Fibroblast of skin of right quadriceps (primary cell): ENCODE results near the gene IL12RB1.
A peak's percentile ranks its signal among the peaks of the same experiment; 100 is the strongest.

Experiments used
- DNase-seq: peaks from one replicate; pipeline ENCODE4 v3.0.0-alpha.2; 2013

The IL12RB1 gene

DNA sequence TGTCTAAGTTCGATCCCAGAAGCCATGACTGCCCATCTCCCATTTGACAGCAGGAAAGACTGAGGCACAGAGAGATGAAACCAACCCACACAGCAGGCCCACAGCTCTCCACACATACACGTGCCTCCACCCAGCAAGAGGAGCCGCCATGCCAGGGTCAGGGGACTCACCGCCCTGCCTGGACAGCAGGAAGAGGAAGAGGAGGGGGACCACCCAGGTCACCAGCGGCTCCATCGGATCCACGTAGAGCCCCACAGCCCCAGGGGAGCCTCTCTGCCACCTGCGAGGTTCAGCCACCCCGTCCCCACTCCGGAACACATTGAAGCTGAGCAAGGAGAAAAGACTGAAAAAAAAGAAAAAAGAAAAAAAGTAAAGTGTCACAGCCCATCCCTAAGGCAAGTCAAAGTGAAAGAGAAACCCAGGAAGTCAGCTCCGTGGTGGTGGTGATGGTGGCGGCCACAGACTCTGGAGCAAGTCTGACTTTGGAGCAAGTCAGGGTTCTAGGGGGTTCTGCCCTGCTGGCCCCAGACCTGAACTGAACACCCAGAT lies at the start of gene IL12RB1:
TSS of gene IL12RB1 (minus strand) at position 345 of the 549 bp plus-strand sequence. CDS start at position 234, 111 bp downstream.
- no peak for DNase-seq

DNA sequence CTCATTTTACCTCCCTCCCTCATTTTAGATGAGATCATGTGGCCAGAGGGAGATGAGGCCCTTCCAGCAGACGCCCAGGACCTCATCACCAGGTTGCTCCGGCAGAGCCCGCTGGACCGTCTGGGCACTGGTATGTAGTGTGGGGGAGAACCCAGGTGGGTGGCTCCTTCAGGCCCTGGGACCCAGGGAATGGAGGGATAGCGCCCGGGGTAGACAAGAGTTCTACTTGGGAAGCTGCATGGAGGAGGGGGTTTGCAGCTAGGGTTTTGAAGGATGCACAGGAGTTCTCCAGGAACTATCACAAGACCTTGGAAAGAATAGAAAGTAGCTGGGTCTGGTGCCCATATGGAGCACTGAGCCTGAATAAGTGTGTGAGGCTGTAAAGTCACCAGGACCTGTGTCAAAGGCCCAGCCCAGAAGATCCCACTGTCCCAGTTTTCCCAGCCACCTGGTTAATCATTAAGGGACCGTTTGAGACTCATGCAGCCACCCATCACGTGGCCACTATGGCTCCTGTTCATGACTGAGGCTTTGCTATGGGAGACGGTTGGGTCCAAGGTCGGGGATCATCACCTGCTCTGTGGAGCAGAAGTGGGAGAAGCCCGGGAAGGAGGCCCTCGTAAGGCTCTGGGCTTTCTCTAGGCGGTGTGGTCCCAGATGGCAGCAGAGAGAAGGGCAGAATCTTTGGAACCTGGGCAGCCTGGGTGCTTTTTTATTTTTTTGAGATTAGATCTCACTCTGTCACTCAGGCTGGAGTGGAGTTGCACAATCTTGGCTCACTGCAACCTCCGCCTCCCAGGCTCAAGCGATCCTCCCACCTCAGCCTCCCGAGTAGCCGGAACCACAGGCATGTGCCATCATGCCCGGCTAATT lies 49.2 kb upstream of the IL12RB1 start:
- DNase-seq, result no peak

DNA sequence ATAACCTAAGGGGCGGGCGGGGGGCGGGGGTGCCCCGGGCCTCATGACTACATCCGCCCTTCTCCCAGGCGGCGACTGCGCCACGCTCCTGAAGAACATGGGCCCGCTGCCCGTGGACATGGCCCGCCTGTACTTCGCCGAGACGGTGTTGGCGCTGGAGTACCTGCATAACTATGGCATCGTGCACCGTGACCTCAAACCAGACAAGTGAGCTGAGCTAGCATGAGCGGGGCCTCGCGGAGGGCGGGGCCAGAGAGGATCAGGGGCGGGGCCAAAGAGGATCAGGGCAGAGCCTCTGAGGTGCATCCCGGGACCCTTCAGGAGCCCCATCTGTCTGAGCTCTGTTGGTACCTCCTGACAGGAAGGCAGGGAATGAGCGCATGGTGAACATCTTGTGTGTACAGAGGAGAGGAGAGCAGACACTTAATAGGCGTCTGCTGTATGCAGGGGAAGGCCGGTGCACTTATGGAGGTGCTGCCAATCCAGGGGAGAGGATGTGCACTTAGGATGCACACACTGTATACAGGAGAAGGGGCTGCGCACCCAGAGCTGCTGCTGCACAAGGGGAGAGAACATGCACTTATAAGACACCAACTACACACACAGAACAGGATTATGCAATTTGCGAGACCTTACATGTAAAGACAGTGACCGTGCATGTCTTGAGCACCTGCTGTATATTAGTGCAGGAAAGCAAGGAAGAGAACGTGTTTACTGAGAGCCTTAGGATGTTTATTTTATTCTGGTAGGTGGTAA lies 45.3 kb upstream of the IL12RB1 start:
- DNase-seq, result no peak

DNA sequence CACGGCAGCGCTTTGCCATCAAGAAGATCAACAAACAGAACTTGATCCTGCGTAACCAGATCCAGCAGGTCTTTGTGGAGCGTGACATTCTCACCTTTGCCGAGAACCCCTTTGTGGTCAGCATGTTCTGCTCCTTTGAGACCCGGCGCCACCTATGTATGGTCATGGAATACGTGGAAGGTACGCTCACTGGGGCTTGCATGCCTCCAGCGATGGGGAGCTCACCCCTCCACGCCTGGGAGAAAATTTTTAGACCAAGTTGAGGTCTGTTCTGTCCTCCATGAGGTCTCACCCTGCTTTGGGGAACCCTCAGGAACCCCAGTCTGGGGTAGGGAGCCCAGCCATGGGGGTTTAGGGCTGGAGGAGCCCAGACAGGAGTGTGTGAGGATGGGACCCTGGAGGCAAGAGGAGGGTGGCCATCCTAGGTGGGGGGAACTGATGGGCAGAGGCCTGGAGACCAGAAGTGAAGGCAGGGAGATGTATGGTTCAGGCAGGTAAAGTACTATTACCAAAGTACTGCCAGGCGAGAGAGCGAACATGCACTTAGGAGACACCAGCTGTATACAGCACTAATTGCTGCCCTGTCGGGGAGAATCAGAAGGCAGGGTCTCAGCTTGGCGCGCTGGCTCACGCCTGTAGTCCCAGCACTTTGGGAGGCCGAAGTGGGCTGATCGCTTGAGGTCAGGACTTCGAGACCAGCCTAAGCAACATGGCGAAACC lies 43.9 kb upstream of the IL12RB1 start:
- no peak for DNase-seq

DNA sequence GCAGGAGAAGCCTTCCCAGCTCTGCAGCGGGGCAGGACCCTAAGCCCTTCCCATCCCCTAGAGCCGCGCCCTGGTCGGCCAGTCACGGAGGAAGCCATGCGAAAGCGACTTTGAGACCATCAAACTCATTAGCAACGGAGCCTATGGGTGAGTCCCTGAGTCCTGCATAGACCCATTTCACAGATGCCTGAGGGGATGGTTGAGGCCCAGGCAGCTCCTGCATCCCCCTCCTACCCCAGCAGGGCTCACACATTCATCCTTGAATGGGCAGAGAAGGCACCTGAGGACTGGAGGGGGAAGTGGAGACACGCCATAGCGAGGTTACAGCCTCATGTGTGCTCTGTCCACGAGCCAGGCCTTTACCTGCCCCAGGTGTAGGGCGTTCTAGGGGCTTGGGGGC lies 42.1 kb upstream of the IL12RB1 start:
- DNase-seq, result no peak

DNA sequence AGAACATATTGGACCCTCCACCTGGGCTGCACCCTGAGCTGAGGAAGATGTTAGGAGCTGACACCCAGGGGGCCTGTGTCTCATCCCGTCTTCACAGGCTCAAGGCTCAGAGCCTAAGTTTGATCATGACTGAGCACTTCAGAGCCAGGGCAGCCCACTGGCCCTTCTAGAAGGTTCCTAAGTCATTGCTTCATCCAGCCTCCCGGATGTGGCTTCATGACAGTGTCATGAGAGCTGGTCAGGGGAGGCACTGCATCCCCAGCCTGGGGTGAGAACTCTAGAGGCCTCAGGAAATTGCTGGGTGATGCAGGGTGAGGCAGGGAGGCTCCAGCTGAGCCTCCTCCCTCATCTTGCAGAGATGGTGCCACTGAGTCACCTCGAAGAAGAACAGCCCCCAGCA lies 41.3 kb upstream of the IL12RB1 start:
- DNase-seq, result no peak

DNA sequence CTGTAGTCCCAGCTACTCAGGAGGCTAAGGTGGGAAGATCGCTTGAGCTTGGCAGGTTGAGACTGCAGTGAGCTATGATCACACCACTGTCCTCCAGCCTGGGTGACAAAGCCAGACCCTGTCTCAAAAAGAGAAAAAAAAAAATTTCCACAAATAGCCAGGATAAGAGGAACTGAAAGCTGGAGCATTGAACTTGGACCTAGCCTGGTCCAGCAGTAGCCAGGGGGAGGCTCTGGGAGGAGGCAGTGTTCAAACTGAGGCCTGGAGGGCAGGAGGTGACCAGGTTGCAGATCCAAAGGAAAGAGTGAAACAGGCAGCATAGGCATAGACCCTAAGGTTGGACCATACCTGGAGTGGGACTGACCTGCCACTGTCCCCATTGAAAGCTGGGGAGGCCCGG lies 39.4 kb upstream of the IL12RB1 start:
- DNase-seq, result no peak

DNA sequence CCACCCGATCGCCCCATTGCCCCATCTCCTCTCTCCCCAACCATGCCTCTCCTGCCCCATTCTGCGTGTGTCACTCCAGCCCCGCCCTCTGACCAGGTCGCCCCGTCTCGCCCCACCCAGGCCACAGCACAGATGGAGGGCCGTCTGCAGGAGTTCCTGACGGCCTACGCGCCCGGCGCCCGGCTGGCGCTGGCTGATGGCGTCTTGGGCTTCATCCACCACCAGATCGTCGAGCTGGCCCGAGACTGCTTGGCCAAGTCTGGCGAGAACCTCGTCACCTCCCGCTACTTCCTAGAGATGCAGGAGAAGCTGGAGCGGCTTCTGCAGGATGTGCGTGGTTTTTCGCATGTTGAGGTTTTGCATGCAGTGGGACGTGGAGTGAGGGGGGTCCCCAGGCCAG lies 37.1 kb upstream of the IL12RB1 start:
- no peak for DNase-seq

DNA sequence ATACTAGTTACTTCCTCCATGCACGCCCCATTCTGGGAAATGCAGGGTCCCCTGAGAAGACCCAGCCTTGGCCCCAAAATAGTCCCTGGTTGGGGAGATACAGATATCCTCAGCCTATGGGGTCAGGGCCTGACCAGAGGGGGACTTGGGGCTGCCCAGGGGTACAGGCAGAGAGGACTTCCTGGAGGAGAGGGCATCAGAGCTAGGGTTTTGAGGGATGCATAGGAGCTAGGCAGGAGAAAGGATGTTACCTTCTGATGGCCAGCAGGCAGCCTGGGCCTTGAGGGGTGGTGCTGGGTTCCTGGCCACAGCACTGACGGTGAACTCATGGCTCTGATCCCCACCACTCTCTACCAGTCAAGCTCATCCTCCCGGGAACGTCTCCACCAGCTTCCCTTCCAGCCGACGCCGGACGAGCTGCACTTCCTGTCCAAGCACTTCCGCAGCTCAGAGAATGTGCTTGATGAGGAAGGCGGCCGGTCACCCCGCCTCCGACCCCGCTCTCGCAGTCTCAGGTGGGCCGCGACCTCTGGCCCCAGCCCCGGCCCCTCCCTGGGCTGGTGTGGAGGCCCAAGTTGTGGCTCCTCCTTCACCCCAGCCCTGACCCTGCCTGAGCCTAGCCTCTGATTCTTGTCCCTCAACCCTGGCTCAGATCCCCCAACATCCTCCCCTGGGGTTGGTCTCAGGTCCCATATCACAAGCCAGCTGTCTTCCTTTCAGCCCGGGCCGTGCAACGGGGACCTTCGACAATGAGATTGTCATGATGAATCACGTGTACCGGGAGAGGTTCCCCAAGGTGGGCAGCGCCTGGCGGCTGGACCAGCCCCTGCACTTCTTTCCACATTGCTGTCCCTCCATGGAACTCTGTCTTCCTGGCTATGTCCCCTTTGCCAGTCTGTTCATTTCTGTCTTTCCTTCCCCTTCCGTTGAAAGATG lies 36.4 kb upstream of the IL12RB1 start:
- no peak for DNase-seq

DNA sequence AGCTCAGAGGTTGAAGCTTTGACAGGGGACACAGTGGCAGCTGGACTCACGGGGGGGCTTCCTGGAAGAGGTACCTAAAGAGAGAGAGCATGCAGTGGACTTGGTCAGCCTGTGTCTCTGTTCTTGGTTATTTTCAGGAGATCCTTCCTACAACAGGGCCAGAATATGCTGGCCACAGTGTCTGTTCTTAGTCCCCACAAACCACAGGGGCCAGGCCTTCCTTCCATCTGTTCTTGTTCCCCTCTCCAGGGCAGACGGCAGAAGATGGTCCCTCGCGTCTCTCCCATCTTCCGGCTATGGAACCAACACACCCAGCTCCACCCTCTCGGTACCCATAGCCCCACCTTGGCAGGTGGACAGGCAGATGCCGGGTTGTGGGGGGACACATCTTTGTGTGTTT lies 35.7 kb upstream of the IL12RB1 start:
- no peak for DNase-seq

DNA sequence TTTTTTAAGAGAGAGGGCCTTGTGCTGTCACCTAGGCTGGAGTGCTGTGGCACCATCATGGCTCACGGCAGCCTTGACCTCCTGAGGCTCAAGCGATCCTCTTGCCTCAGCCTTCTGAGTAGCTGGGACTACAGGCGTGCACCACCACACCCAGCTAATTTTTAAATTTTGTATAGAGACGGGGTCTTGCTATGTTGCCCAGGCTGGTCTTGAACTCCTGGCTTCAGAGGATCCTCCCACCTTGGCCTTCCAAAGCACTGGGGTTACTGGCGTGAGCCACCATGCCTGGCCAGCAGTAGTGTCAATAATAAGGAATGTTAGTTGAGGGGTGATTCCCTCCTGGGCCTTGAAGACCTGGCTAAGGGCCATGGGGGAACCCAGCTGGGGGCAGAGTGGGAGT lies 34.4 kb upstream of the IL12RB1 start:
- no peak for DNase-seq

DNA sequence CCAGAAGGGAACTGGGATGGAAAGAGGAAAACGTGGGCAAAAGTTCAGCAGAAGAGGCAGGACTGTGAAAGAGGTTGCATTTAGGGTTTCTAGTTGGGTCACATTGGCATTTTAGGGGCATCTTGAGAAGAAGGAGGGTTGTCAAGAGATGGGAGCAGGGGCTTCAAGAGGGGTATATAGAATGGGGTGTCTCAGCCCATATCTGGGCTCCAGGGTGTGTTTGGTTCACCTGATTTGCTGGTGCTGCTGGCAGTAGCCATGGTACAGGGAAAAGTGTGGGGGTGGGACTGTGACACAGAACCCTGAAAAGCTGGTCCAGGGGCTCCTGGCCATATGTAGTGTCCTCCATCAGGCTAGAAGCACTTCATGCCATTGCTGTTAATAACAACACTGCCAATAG lies 33.4 kb upstream of the IL12RB1 start:
- no peak for DNase-seq

DNA sequence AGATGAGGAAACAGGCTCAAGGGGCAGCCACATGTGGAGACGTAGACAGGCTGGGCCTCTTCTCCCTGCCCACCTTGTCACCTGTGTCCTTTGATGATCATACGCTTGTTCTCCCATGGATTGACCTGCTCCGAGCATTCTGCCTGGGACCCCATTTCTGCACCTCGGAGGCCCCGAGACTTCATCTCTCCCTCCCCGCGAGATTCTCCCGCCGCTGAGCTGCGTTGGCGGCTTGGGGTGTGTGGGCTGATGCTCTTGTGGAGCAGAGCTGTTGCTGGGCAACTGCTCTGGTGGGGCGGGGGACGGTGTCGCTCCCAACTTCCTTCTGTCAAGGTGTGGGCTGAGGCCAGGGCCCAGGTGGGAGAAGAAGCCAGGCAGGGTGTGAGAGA lies 33.0 kb upstream of the IL12RB1 start:
- DNase-seq, result no peak

DNA sequence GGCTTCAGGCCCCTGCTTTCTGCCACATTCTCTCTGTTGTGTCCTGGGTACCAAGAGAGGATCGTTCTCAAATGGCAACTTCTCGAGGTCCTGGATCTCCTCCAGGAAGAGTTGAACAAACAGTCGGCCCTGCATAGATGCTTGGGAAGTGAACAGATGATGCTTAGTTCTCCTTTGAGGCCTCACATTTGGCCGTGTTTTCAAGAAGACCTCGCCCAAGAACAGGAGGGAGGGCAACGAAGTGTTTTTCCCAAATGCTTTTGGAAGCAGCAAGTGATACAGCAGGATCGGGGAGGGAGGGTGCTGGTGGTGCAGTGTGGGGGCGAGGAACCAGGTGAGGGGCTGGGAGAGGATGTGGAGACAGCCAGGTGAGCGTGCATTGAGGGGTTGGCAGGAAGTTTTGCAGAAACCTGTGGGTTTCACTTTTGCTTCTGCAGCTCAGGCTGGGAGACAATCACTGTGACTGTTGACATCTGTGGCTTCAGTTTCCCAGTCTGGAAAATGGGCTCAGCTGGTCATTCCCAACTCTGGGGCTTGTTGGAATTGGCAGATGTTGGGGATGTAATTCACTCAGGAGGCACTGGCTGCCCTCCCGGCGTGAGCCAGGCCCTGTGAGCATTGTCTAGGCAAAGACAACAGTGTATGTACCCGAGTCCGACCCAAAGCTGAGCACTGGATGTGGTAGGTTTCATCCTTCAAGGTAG lies 32.4 kb upstream of the IL12RB1 start:
- no peak for DNase-seq

DNA sequence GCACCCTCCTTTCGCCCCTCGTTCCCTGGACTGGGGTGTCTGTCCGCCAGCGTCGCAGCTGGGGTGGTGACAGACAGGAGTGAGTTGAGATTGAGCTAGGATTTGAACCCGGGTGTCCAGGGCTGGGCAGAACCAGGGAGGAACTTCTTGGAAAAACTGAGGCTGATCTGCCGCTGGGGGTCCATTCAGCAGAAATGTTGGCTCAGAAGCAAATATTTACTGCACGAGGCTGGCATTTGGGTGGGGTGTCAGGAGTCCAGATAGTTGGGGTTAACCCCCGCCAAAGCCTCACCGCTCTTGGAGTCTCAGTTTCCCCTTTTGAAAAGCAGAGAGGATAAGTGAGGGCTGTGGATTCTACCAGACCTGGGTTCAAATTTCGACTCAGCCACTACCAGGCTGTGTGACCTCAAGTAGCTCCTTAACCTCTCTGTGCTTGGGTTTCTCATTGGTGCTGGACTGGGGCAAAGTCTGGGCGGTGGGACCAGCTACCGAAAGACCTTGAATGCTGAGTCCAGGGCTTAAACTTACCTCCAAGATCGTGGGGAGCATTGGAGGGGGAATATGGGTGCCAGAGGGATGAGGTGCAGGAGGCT lies 31.8 kb upstream of the IL12RB1 start:
- DNase-seq, result no peak

DNA sequence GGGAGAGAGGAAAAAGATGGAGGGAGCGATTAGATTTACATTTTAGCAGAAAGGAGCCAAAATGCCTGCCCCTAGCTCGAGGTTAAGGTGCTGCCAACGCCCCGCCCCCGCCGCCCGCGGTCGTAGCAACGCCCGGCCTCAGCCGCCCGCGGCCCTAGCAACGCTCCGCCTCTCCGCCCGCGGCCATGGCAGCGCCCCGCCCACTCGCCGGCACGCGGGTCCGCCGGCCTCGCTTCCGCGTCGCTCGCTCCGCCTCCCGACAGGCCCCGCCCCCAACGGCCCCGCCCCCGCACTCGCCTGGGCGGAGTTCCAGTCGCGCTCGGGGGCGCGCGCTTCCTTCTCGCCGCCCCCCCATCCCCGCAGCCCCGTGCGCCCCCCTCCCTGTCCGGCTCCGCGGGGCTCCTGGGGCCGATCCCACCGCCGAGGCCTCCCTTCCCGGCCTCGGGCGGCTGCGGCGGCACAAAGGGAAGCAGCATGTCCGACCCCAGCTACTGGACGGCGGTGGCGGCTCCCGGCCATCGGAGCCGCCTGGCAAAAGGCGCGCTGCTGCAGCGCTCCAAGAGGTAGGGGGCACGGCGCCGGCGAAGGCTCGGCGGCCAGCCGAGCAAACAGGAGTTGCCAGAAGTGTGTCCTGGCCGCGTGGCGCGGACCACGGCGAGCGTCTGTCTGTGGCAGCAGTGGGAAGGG lies 31.1 kb upstream of the IL12RB1 start:
- DNase-seq, result peak; percentile 82

DNA sequence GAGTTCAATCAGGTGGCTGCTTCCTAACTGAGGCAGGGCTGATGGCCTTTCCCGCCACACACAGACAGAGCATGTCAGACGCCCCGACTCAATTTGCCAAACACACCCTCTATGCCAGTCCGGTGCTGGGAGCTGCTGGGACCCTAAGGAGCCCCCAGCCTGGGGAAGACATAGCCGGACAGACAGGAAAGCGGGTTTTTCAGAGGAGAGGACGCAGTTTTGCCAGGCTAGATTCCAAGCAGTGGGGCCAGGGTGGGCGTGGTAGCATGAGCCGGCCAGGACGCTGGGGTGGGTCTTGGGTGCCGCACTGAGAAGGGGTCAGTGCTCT lies 30.6 kb upstream of the IL12RB1 start:
- DNase-seq, result no peak

DNA sequence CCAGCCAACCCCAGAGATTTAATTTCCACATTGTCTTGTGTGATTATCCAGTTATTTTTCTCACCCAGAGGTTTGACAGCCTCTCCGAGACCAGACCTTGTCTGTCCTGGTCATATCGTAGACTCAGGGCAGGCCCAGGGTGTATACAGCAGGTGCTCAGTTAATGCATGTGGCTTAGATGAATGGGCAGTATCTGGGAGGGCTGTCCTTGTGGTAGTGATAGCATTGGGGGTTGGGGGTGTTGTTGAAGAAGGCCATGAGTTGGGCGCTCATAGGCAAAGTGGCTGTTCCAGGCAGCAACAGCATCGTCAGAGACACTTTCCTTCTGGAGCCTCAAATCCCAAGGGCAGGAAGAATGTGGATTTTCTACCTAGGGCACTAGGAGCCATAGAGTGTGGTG lies 27.7 kb upstream of the IL12RB1 start:
- no peak for DNase-seq

DNA sequence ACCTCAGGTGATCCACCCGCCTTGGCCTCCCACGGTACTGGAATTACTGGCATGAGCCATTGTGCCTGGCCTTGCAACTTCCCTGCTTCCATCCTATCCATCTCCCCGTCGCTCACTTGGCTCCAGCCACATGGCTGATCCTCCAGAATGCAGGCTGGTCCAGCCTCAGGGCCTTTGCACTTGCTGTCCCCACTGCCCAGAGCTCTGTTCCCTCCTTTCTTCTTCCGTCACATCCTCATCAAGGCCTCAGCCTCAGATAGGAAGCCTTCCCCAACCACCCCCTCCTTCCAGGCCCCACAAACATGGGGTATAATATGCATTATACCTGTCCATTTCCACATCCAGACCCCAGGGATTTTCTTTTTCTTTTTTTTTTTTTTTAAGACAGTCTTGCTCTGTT lies 27.1 kb upstream of the IL12RB1 start:
- DNase-seq, result no peak

DNA sequence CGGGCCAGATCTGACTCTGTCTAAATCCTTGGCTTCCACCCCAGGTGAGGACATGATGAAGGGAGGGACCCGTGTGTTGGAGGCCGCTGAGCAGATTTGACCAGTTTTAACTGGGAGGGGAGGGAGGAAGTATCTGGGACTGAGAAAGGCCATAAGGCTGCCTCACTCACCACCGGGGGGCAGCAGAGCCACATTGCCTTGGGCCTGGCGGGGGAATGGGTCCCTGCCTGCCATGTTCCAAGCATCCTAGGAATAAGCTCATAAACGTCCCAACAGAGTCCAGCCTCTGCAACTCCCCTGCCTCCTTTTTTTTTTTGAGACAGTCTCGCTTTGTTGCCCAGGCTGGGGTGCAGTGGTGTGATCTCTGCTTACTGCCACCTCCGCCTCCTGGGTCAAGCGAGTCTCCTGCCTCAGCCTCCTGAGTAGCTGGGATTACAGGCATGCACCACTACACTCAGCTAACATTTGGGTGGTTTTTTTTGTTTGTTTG lies 26.3 kb upstream of the IL12RB1 start:
- peak; percentile 67 for DNase-seq
